ENCODE measurements around the gene IGSF9B.

IGSF9B gene

GRCh38 chr11:133966172-133966651 lies 9.4 kb upstream of the IGSF9B start:
- Histone ChIP-seq H3K36me3 (ENCODE audit: control insufficient read depth, insufficient read depth, low read length) (no peaks in the 10 kb centered on the region), H2AFZ (no peak overlapping the region), H3K27me3 (ENCODE audit: control insufficient read depth, insufficient read depth, low read length) (no peaks in the 10 kb centered on the region), H3K9me3 (ENCODE audit: control insufficient read depth, low read length) (no peaks in the 10 kb centered on the region), H3K4me2 (ENCODE audit: low read length) (no peak overlapping the region), H3K79me2 (no peaks in the 10 kb centered on the region), H3K9ac (no peak overlapping the region), H3K4me1 (no peaks in the 10 kb centered on the region), H3K4me3 (ENCODE audit: low read depth, low read length) (no peak overlapping the region), H3K27ac (no peak overlapping the region)
- TF ChIP-seq, protein P1, sequence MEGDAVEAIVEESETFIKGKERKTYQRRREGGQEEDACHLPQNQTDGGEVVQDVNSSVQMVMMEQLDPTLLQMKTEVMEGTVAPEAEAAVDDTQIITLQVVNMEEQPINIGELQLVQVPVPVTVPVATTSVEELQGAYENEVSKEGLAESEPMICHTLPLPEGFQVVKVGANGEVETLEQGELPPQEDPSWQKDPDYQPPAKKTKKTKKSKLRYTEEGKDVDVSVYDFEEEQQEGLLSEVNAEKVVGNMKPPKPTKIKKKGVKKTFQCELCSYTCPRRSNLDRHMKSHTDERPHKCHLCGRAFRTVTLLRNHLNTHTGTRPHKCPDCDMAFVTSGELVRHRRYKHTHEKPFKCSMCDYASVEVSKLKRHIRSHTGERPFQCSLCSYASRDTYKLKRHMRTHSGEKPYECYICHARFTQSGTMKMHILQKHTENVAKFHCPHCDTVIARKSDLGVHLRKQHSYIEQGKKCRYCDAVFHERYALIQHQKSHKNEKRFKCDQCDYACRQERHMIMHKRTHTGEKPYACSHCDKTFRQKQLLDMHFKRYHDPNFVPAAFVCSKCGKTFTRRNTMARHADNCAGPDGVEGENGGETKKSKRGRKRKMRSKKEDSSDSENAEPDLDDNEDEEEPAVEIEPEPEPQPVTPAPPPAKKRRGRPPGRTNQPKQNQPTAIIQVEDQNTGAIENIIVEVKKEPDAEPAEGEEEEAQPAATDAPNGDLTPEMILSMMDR (IDR thresholded peaks at IDR 0.05) = no peak

- Histone ChIP-seq H3K4me1 (no peaks in the 10 kb centered on the region), H3K4me3 (ENCODE audit: low read depth, low read length) (no peak overlapping the region), H2AFZ (no peak overlapping the region), H3K9me3 (ENCODE audit: control insufficient read depth, low read length) (no peaks in the 10 kb centered on the region), H3K4me2 (ENCODE audit: low read length) (no peak overlapping the region), H3K36me3 (ENCODE audit: control insufficient read depth, insufficient read depth, low read length) (no peaks in the 10 kb centered on the region), H3K9ac (no peak overlapping the region), H3K27ac (no peak overlapping the region), H3K27me3 (ENCODE audit: control insufficient read depth, insufficient read depth, low read length) (no peaks in the 10 kb centered on the region), H3K79me2 (no peaks in the 10 kb centered on the region)
- TF ChIP-seq, protein P1 (IDR thresholded peaks at IDR 0.05) = no peak
Observed at GRCh38 chr11:133965031-133965601, 8.3 kb upstream of the IGSF9B start.

DNA sequence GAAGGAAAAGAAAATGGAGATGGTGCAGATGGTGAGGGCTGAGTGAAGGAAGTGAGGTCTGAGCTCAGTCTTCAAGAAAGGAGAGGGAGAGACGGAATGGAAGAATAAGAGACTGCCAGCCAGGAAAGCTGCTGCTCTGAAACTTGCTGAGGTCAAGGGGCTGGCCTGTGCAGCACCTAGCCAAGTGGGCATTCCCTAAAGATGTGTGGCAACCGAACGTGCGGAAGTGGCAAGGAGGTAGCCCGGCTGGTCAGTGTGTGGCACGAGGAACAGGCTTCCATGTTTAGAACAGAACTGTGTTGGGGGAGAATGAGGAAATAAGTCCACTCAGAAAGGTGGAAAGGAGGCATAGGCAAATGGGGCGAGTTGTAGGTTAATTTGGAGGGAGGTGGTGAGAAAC lies 7.6 kb upstream of the IGSF9B start:
- no peaks in the 10 kb centered on the region for H3K4me1 ChIP-seq
- no peak overlapping the region for H3K9ac ChIP-seq
- H3K79me2 ChIP-seq = no peaks in the 10 kb centered on the region
- no peaks in the 10 kb centered on the region for H3K27me3 ChIP-seq (ENCODE audit: control insufficient read depth, insufficient read depth, low read length)
- no peak overlapping the region for H2AFZ ChIP-seq
- TF ChIP-seq, protein P1 (IDR thresholded peaks at IDR 0.05) = no peak
- H3K4me2 ChIP-seq (ENCODE audit: low read length) = no peak overlapping the region
- no peak overlapping the region for H3K27ac ChIP-seq
- no peak overlapping the region for H3K4me3 ChIP-seq (ENCODE audit: low read depth, low read length)
- H3K9me3 ChIP-seq (ENCODE audit: control insufficient read depth, low read length) = no peaks in the 10 kb centered on the region
- H3K36me3 ChIP-seq (ENCODE audit: control insufficient read depth, insufficient read depth, low read length) = no peaks in the 10 kb centered on the region

- Histone ChIP-seq H3K36me3 (ENCODE audit: control insufficient read depth, insufficient read depth, low read length) (no peaks in the 10 kb centered on the region), H3K27ac (no peak overlapping the region), H3K9ac (no peak overlapping the region), H3K4me2 (ENCODE audit: low read length) (no peak overlapping the region), H3K4me3 (ENCODE audit: low read depth, low read length) (no peak overlapping the region), H3K79me2 (no peaks in the 10 kb centered on the region), H3K4me1 (peaks cover 3% of the 10 kb centered on the region), H2AFZ (no peak overlapping the region), H3K27me3 (ENCODE audit: control insufficient read depth, insufficient read depth, low read length) (no peaks in the 10 kb centered on the region), H3K9me3 (ENCODE audit: control insufficient read depth, low read length) (no peaks in the 10 kb centered on the region)
- TF ChIP-seq, protein P1 (IDR thresholded peaks at IDR 0.05) = no peak
Observed at GRCh38 chr11:133961890-133962289, 5.1 kb upstream of the IGSF9B start.

GRCh38 chr11:133957900-133958299 lies 1.1 kb upstream of the IGSF9B start:
- TF ChIP-seq, protein P1 (IDR thresholded peaks at IDR 0.05) = no peak
- no peaks in the 10 kb centered on the region for H3K36me3 ChIP-seq (ENCODE audit: control insufficient read depth, insufficient read depth, low read length)
- no peak overlapping the region for H3K4me3 ChIP-seq (ENCODE audit: low read depth, low read length)
- no peak overlapping the region for H3K9ac ChIP-seq
- H3K79me2 ChIP-seq = peaks cover 7% of the 10 kb centered on the region
- no peaks in the 10 kb centered on the region for H3K27me3 ChIP-seq (ENCODE audit: control insufficient read depth, insufficient read depth, low read length)
- H3K27ac ChIP-seq = no peak overlapping the region
- H3K4me2 ChIP-seq (ENCODE audit: low read length) = no peak overlapping the region
- H3K9me3 ChIP-seq (ENCODE audit: control insufficient read depth, low read length) = no peaks in the 10 kb centered on the region
- H2AFZ ChIP-seq = peak overlapping the region; percentile 81
- H3K4me1 ChIP-seq = peaks cover 6% of the 10 kb centered on the region
